NCI-H1694 (cell line): ENCODE data around the gene TCF19.

Source experiments
- DNase-seq: peaks from one replicate; lab custom pipeline; 2025; lab: John Stamatoyannopoulos, UW

TCF19 gene

GRCh38 chr6:31209137-31209536 lies 50.7 kb downstream of the TCF19 start:
- no peak for DNase-seq

- no peak for DNase-seq
Observed at GRCh38 chr6:31210123-31210522, 51.7 kb downstream of the TCF19 start.

GRCh38 chr6:31210741-31211532 lies 52.5 kb downstream of the TCF19 start:
- no peak for DNase-seq
